ENCODE results near the gene SPATA3.

DNA sequence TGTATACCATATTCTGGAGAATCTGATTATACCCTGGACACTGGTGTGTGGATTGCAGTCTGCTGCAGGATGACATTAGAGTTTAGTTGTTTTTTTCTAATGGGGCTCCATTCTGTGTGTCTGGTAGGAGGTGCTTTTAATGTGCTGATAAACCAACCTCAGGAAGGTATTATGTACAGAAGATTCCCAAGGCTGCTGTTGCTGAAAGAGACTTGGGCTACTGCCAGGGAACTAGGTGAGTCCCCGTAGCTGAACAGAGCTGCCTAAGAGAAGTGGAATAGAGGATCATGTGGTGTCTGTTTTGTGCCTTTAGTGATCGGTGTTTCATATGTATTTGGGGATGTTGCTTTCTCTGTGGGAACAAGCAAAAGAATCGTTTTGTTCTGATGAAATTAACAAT is 16.5 kb downstream of the SPATA3 start:
- TF ChIP-seq, protein P1, sequence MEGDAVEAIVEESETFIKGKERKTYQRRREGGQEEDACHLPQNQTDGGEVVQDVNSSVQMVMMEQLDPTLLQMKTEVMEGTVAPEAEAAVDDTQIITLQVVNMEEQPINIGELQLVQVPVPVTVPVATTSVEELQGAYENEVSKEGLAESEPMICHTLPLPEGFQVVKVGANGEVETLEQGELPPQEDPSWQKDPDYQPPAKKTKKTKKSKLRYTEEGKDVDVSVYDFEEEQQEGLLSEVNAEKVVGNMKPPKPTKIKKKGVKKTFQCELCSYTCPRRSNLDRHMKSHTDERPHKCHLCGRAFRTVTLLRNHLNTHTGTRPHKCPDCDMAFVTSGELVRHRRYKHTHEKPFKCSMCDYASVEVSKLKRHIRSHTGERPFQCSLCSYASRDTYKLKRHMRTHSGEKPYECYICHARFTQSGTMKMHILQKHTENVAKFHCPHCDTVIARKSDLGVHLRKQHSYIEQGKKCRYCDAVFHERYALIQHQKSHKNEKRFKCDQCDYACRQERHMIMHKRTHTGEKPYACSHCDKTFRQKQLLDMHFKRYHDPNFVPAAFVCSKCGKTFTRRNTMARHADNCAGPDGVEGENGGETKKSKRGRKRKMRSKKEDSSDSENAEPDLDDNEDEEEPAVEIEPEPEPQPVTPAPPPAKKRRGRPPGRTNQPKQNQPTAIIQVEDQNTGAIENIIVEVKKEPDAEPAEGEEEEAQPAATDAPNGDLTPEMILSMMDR (IDR thresholded peaks at IDR 0.05) = no peak
- no peak for TF ChIP-seq POLR2A (IDR thresholded peaks at IDR 0.05)
- TF ChIP-seq POLR2AphosphoS5 (IDR thresholded peaks at IDR 0.05) = no peak
- TF ChIP-seq EP300 (IDR thresholded peaks at IDR 0.05; ENCODE audit: low read depth) = no peak
